Astrocyte (in vitro differentiated cells and primary cell): ENCODE results near the gene NPLOC4. TPM values are rescaled to one million over a fixed set of nuclear protein-coding genes. Genes with fewer than 3 reads are reported as not detected.
A peak's percentile ranks its signal among the peaks of the same experiment; 100 is the strongest.

ENCODE experiments used
- DNase-seq: peaks from one replicate; pipeline ENCODE4 v3.0.0-alpha.2; 2010; ENCODE audit warnings: low read depth
- FAIRE-seq: peaks from 2 replicates; lab custom pipeline; 2011; peaks lifted over from hg19 to GRCh38; lab: Jason Lieb, UNC
- H2AFZ ChIP-seq: 2 replicates; pipeline ENCODE4 v1.6.0; 2012; ENCODE audit warnings: low read depth, low read length, inconsistent platforms
- H3K27ac ChIP-seq: 2 replicates; pipeline ENCODE4 v1.5.1; 2011; ENCODE audit warnings: low read depth, low read length, inconsistent platforms
- H3K27me3 ChIP-seq: 2 replicates; pipeline ENCODE4 v1.6.0; 2011; ENCODE audit warnings: low read length, inconsistent platforms; ENCODE audit not compliant: insufficient read depth
- H3K36me3 ChIP-seq: 2 replicates; pipeline ENCODE4 v1.5.1; 2011; ENCODE audit warnings: low read length, inconsistent platforms; ENCODE audit not compliant: insufficient read depth
- H3K4me1 ChIP-seq: 2 replicates; pipeline ENCODE4 v1.5.1; 2011; ENCODE audit warnings: low read length, inconsistent platforms; ENCODE audit not compliant: insufficient read depth
- H3K4me2 ChIP-seq: 2 replicates; pipeline ENCODE4 v1.6.0; 2012; ENCODE audit warnings: low read length, inconsistent platforms
- H3K4me3 ChIP-seq: 2 replicates; pipeline ENCODE4 v1.5.1; 2011; ENCODE audit warnings: low read depth, mild to moderate bottlenecking, low read length, inconsistent platforms; ENCODE audit not compliant: insufficient read depth
- H3K79me2 ChIP-seq: 2 replicates; pipeline ENCODE4 v1.6.0; 2012; ENCODE audit warnings: mild to moderate bottlenecking, low read length, inconsistent platforms; ENCODE audit not compliant: insufficient read depth
- H3K9ac ChIP-seq: 2 replicates; pipeline ENCODE4 v1.6.0; 2012; ENCODE audit warnings: mild to moderate bottlenecking, low read length, inconsistent platforms
- H3K9me3 ChIP-seq: 2 replicates; pipeline ENCODE4 v1.5.1; 2012; ENCODE audit warnings: low read depth, mild to moderate bottlenecking, low read length, inconsistent platforms; ENCODE audit not compliant: insufficient read depth
- H4K20me1 ChIP-seq: 2 replicates; pipeline ENCODE4 v1.6.0; 2012; ENCODE audit warnings: low read length, inconsistent platforms; ENCODE audit not compliant: insufficient read depth
- H3K27ac Mint-ChIP-seq: one replicate; pipeline ENCODE4 v1.8.0; 2021; ENCODE audit warnings: mild to moderate bottlenecking, mixed read lengths; ENCODE audit not compliant: unreplicated experiment
- H3K27me3 Mint-ChIP-seq: one replicate; pipeline ENCODE4 v1.8.0; 2021; ENCODE audit warnings: low read depth, mixed read lengths; ENCODE audit not compliant: unreplicated experiment
- H3K36me3 Mint-ChIP-seq: one replicate; pipeline ENCODE4 v1.8.0; 2021; ENCODE audit warnings: low read depth, mixed read lengths; ENCODE audit not compliant: unreplicated experiment
- H3K4me1 Mint-ChIP-seq: one replicate; pipeline ENCODE4 v1.8.0; 2021; ENCODE audit warnings: low read depth, mixed read lengths; ENCODE audit not compliant: unreplicated experiment
- H3K4me3 Mint-ChIP-seq: one replicate; pipeline ENCODE4 v1.8.0; 2021; ENCODE audit warnings: mild to moderate bottlenecking, moderate library complexity, mixed read lengths; ENCODE audit not compliant: unreplicated experiment
- H3K9me3 Mint-ChIP-seq: one replicate; pipeline ENCODE4 v1.8.0; 2021; ENCODE audit warnings: mild to moderate bottlenecking, mixed read lengths; ENCODE audit not compliant: unreplicated experiment
- EZH2 ChIP-seq: IDR thresholded peaks from 2 replicates; pipeline ENCODE4 v1.6.1; 2012; ENCODE audit warnings: mild to moderate bottlenecking, low read length, inconsistent platforms; ENCODE audit not compliant: insufficient read depth
- total RNA-seq: library from RNA; stranded (reverse); gene quantifications from 2 replicates; pipeline ENCODE4 v1.2.1, GENCODE V29; 2021
- TF ChIP-seq, protein P1 (sequence below): IDR thresholded peaks from 2 replicates; pipeline ENCODE4 v1.5.1; 2011; ENCODE audit warnings: low read depth, mild to moderate bottlenecking, inconsistent platforms, low read length, moderate library complexity; ENCODE audit not compliant: insufficient read depth

The NPLOC4 gene
- total RNA-seq, 1 donor from 2014 or later = 125 TPM

DNA sequence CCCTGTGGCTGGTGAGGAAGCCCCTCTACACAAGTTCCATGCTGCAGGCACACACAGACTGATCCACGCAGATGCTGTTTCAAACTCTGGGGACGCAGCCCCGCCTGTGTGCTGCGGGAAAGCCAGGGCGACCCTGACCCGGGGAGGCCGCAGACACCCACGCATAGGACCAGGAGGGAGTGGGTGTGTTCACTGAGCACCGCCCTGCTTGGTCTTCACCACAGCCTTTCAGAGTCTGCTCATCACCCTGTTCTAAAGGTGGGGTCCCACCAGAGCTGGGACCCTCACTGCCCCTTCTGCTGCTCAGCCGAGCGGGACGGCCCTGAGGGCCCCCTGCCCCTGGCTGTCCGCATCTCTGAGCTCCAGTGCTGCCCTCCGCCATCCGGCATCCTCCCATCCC, 7.6 kb upstream of the NPLOC4 start:
- DNase-seq (no peak), FAIRE-seq (no peak)
- H3K4me1 Mint-ChIP-seq = peaks cover 5% of the 10 kb centered on the region
- peaks cover 10% of the 10 kb centered on the region for H3K4me1 ChIP-seq
- H3K27me3 Mint-ChIP-seq = peaks cover 18% of the 10 kb centered on the region
- peaks cover 2% of the 10 kb centered on the region for H3K36me3 Mint-ChIP-seq
- no peak overlapping the region for H3K4me2 ChIP-seq
- no peak overlapping the region for H3K4me3 ChIP-seq
- H3K9me3 Mint-ChIP-seq = peaks cover 4% of the 10 kb centered on the region
- no peaks in the 10 kb centered on the region for H4K20me1 ChIP-seq
- H3K9ac ChIP-seq = no peak overlapping the region
- no peaks in the 10 kb centered on the region for H3K79me2 ChIP-seq
- H2AFZ ChIP-seq = no peak overlapping the region
- H3K36me3 ChIP-seq = no peaks in the 10 kb centered on the region
- H3K9me3 ChIP-seq = peaks cover 7% of the 10 kb centered on the region
- no peak for TF ChIP-seq EZH2
- TF ChIP-seq, protein P1, sequence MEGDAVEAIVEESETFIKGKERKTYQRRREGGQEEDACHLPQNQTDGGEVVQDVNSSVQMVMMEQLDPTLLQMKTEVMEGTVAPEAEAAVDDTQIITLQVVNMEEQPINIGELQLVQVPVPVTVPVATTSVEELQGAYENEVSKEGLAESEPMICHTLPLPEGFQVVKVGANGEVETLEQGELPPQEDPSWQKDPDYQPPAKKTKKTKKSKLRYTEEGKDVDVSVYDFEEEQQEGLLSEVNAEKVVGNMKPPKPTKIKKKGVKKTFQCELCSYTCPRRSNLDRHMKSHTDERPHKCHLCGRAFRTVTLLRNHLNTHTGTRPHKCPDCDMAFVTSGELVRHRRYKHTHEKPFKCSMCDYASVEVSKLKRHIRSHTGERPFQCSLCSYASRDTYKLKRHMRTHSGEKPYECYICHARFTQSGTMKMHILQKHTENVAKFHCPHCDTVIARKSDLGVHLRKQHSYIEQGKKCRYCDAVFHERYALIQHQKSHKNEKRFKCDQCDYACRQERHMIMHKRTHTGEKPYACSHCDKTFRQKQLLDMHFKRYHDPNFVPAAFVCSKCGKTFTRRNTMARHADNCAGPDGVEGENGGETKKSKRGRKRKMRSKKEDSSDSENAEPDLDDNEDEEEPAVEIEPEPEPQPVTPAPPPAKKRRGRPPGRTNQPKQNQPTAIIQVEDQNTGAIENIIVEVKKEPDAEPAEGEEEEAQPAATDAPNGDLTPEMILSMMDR = no peak
- no peak overlapping the region for H3K27ac ChIP-seq
- peaks cover 20% of the 10 kb centered on the region for H3K27me3 ChIP-seq
- H3K27ac Mint-ChIP-seq = no peak overlapping the region
- H3K4me3 Mint-ChIP-seq = no peak overlapping the region

DNA sequence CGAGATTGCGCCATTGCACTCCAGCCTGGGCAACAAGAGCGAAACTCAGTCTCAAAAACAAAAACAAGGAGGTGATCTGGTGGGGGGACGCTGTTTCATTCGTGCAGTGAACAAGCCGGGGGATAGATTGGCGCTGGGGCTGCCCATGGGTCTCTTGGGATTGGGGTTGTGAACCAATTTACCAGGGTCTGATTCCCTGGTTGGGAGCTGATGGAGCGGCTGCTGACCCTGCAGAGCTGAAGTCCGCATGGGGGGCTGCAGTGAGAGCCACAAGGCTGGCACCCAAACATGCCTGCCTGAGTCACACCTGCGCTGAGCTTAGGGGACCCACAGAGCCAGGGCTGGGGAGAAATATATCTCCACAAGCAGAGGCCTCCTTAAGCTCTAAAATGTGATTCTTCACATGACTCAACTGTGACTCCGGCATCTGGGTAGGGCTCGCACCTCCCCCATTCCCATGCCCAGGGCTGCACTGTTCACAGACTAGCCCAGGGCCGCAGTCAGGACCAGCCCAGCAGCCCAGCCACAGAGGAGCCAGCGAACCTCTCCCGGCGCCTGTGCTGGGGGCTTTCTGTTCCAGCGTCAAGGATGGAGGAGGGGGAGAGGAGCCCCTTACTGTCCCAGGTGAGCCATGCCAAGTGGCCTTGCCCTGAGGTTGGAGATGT, 5.0 kb upstream of the NPLOC4 start:
- Histone ChIP-seq H3K36me3 (no peaks in the 10 kb centered on the region), H2AFZ (peak overlapping the region; percentile 57), H3K9me3 (no peaks in the 10 kb centered on the region), H3K4me1 (peaks cover 10% of the 10 kb centered on the region), H3K79me2 (no peaks in the 10 kb centered on the region), H3K27me3 (peaks cover 3% of the 10 kb centered on the region), H3K9ac (peak overlapping the region; percentile 58), H3K27ac (peak overlapping the region; percentile 70), H3K4me3 (no peak overlapping the region), H3K4me2 (peak overlapping the region; percentile 78), H4K20me1 (no peaks in the 10 kb centered on the region)
- Mint-ChIP-seq H3K4me1 (peaks cover 5% of the 10 kb centered on the region), H3K36me3 (peaks cover 2% of the 10 kb centered on the region), H3K27ac (no peak overlapping the region), H3K4me3 (no peak overlapping the region), H3K27me3 (peaks cover 4% of the 10 kb centered on the region), H3K9me3 (no peaks in the 10 kb centered on the region)
- FAIRE-seq (no peak), DNase-seq (peak; percentile 61)
- TF ChIP-seq, protein P1 = no peak

DNA sequence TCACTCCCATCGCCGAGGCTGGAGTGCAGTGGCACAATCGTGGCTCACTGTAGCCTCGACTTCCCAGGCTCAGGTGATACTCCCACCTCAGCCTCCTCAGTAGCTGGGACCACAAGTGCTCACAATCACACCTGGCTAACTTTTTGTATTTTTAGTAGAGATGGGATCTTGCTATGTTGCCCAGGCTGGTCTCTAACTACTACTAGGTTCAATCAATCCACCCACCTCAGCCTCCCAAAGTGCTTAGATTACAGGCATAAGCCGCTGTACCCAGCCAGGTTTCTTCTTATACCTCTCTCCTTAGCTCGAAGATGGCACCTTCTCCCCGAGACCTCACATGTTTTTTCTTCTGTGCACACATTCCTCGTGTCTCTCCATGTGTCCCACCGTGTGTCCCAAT, 3.1 kb upstream of the NPLOC4 start:
- no peaks in the 10 kb centered on the region for H3K36me3 Mint-ChIP-seq
- no peaks in the 10 kb centered on the region for H3K9me3 Mint-ChIP-seq
- H3K27me3 Mint-ChIP-seq = no peaks in the 10 kb centered on the region
- no peak overlapping the region for H3K27ac Mint-ChIP-seq
- Histone ChIP-seq H4K20me1 (peaks cover 15% of the 10 kb centered on the region), H3K36me3 (peaks cover under 1% of the 10 kb centered on the region), H3K79me2 (peaks cover 17% of the 10 kb centered on the region), H3K4me3 (no peak overlapping the region), H3K9me3 (no peaks in the 10 kb centered on the region), H2AFZ (no peak overlapping the region), H3K4me1 (peaks cover 22% of the 10 kb centered on the region), H3K9ac (no peak overlapping the region), H3K27ac (no peak overlapping the region), H3K4me2 (no peak overlapping the region), H3K27me3 (no peaks in the 10 kb centered on the region)
- DNase-seq (no peak), FAIRE-seq (no peak)
- peaks cover 8% of the 10 kb centered on the region for H3K4me1 Mint-ChIP-seq
- no peak overlapping the region for H3K4me3 Mint-ChIP-seq
- TF ChIP-seq, protein P1 = no peak
- no peak for TF ChIP-seq EZH2
